PC-9 (cell line): ENCODE measurements around the gene SHROOM4. TPM values are rescaled to one million over a fixed set of nuclear protein-coding genes. Genes with fewer than 3 reads are reported as not detected.

Experiments used
- BruUV-seq: library from RNA; stranded (reverse); fragments of 400-500 nt; replicated peaks from 2 replicates; lab custom pipeline; 2021; lab: Mats Ljungman, UMichigan
- CTCF ChIA-PET: fragments of 300-600 bp; sonication (Branson Sonifier 250); formaldehyde crosslinking; loops from one replicate; lab custom pipeline; 2022; ENCODE audit warnings: antibody characterized with exemption; lab: Charles Lee
- POLR2A ChIA-PET: fragments of 300-600 bp; sonication (Branson Sonifier 250); formaldehyde crosslinking; loops from one replicate; lab custom pipeline; 2022; ENCODE audit warnings: antibody characterized with exemption; ENCODE audit not compliant: unreplicated experiment; lab: Charles Lee
- DNase-seq, 2 experiments: peaks; one replicate each; pipeline versions ENCODE4 v3.0.0 to v3.0.0-alpha.2; 2015 to 2022; ENCODE audit warnings: mixed read lengths in 1 of 2
- H2AFZ ChIP-seq: fragments of 200-600 bp; sonication (generic); 2 replicates; pipeline ENCODE4 v1.8.1; 2017; ENCODE audit warnings: antibody characterized with exemption
- H3F3A ChIP-seq: fragments of 200-600 bp; sonication (generic); 2 replicates; pipeline ENCODE4 v1.8.1; 2017; ENCODE audit warnings: antibody characterized with exemption, mild to moderate bottlenecking, low read depth; ENCODE audit not compliant: insufficient read depth
- H3K27ac ChIP-seq: fragments of 200-600 bp; sonication (generic); 2 replicates; pipeline ENCODE4 v1.6.1; 2016; ENCODE audit warnings: mixed run types
- H3K27me3 ChIP-seq: fragments of 200-600 bp; sonication (generic); 2 replicates; pipeline ENCODE4 v1.6.1; 2016; ENCODE audit warnings: low read depth, mixed run types; ENCODE audit not compliant: insufficient read depth
- H3K36me3 ChIP-seq: fragments of 200-600 bp; sonication (generic); 2 replicates; pipeline ENCODE4 v1.6.1; 2016; ENCODE audit warnings: low read depth, mixed run types
- H3K4me1 ChIP-seq: fragments of 200-600 bp; sonication (generic); replicated peaks from 2 replicates; pipeline ENCODE4 v1.6.1; 2016; ENCODE audit warnings: mixed run types; ENCODE audit not compliant: insufficient read depth
- H3K4me2 ChIP-seq: fragments of 200-600 bp; sonication (generic); 2 replicates; pipeline ENCODE4 v1.6.1; 2017; ENCODE audit warnings: mixed run types
- H3K4me3 ChIP-seq: fragments of 200-600 bp; sonication (generic); 2 replicates; pipeline ENCODE4 v1.6.1; 2016; ENCODE audit warnings: mixed run types
- H3K79me2 ChIP-seq: fragments of 200-600 bp; sonication (generic); 2 replicates; pipeline ENCODE4 v1.6.1; 2017; ENCODE audit warnings: low read depth, mixed run types
- H3K9me2 ChIP-seq: fragments of 200-600 bp; sonication (generic); 2 replicates; pipeline ENCODE4 v1.8.1; 2017; ENCODE audit warnings: mild to moderate bottlenecking; ENCODE audit not compliant: insufficient read depth
- H3K9me3 ChIP-seq: fragments of 200-600 bp; sonication (generic); 2 replicates; pipeline ENCODE4 v1.8.1; 2016; ENCODE audit warnings: low read depth; ENCODE audit not compliant: insufficient read depth
- H4K20me1 ChIP-seq: fragments of 200-600 bp; sonication (generic); 2 replicates; pipeline ENCODE4 v1.8.1; 2017; ENCODE audit not compliant: insufficient read depth
- CTCF ChIP-seq: fragments of 200-600 bp; sonication (generic); conservative IDR thresholded peaks from 2 replicates; pipeline ENCODE4 v1.6.1; 2017; ENCODE audit warnings: mixed run types, antibody characterized with exemption, mild to moderate bottlenecking, moderate library complexity
- EZH2 ChIP-seq: fragments of 200-600 bp; sonication (generic); IDR thresholded peaks from 2 replicates; pipeline ENCODE4 v1.8.0; 2017; ENCODE audit warnings: antibody characterized with exemption, low read depth
- intact Hi-C: fragments of 100-400 bp; cut with micrococcal nuclease; formaldehyde crosslinking; loops from one replicate; pipeline ENCODE4 v1.10.0; 2022; ENCODE audit not compliant: unreplicated experiment
- total RNA-seq: library from RNA; stranded (reverse); gene quantifications from 2 replicates; pipeline ENCODE4 v1.2.3, GENCODE V29; 2021

The SHROOM4 gene
- total RNA-seq, 1 experiment from 2014 or later: 1.1 TPM

GRCh38 chrX:50671661-50672060 is 142.3 kb downstream of the SHROOM4 start:
- BruUV-seq: no TSS peak
- no peaks in the 10 kb centered on the region for H3K36me3 ChIP-seq
- TF ChIP-seq CTCF: no peak
- TF ChIP-seq EZH2: no peak
- POLR2A ChIA-PET: no interaction called here
- no peaks in the 10 kb centered on the region for H3K9me2 ChIP-seq
- CTCF ChIA-PET: no interaction called here
- no peaks in the 10 kb centered on the region for H3K4me1 ChIP-seq
- H3K27me3 ChIP-seq: no peaks in the 10 kb centered on the region
- H3K4me3 ChIP-seq: no peak overlapping the region
- no peak overlapping the region for H3K4me2 ChIP-seq
- no peaks in the 10 kb centered on the region for H3K9me3 ChIP-seq
- no peak overlapping the region for H3K27ac ChIP-seq
- intact Hi-C loops: no loop called here
- no peaks in the 10 kb centered on the region for H3F3A ChIP-seq
- H3K79me2 ChIP-seq: no peaks in the 10 kb centered on the region
- DNase-seq: no peak
- no peak overlapping the region for H2AFZ ChIP-seq
- no peaks in the 10 kb centered on the region for H4K20me1 ChIP-seq

GRCh38 chrX:50668860-50669259 is 145.1 kb downstream of the SHROOM4 start:
- H4K20me1 ChIP-seq: no peaks in the 10 kb centered on the region
- no peaks in the 10 kb centered on the region for H3K36me3 ChIP-seq
- CTCF ChIA-PET: no interaction called here
- H3K79me2 ChIP-seq: no peaks in the 10 kb centered on the region
- no peak overlapping the region for H3K27ac ChIP-seq
- no peaks in the 10 kb centered on the region for H3K9me3 ChIP-seq
- H3K4me2 ChIP-seq: no peak overlapping the region
- intact Hi-C loops: no loop called here
- no peaks in the 10 kb centered on the region for H3K9me2 ChIP-seq
- no TSS peak for BruUV-seq
- TF ChIP-seq EZH2 (no peak), CTCF (no peak)
- POLR2A ChIA-PET: no interaction called here
- no peak overlapping the region for H3K4me3 ChIP-seq
- H3K4me1 ChIP-seq: no peaks in the 10 kb centered on the region
- H3F3A ChIP-seq: no peaks in the 10 kb centered on the region
- H3K27me3 ChIP-seq: no peaks in the 10 kb centered on the region
- no peak for DNase-seq
- H2AFZ ChIP-seq: no peak overlapping the region

GRCh38 chrX:50648156-50648555 is 165.8 kb downstream of the SHROOM4 start:
- Histone ChIP-seq H3K27ac (no peak overlapping the region), H3K4me2 (no peak overlapping the region)
- POLR2A ChIA-PET: interaction anchor here (0.7 kb wide), 1 partner anchor 43 kb away, joined by 4 read pairs; no protein-coding TSS in a partner anchor

More at GRCh38 chrX:50648156-50648555, 165.8 kb downstream of the SHROOM4 start:
- H3K79me2 ChIP-seq: no peaks in the 10 kb centered on the region
- H3K36me3 ChIP-seq: no peaks in the 10 kb centered on the region
- no peak overlapping the region for H3K4me3 ChIP-seq
- H3K4me1 ChIP-seq: no peaks in the 10 kb centered on the region
- intact Hi-C loops: no loop called here
- no peaks in the 10 kb centered on the region for H3K9me2 ChIP-seq
- no peaks in the 10 kb centered on the region for H3K27me3 ChIP-seq
- TF ChIP-seq CTCF: no peak
- TF ChIP-seq EZH2: no peak
- no peak overlapping the region for H2AFZ ChIP-seq
- H3K9me3 ChIP-seq: no peaks in the 10 kb centered on the region
- no TSS peak for BruUV-seq
- DNase-seq: no peak
- no peaks in the 10 kb centered on the region for H4K20me1 ChIP-seq
- CTCF ChIA-PET: no interaction called here
- H3F3A ChIP-seq: no peaks in the 10 kb centered on the region
